NCI-H1048 (cell line): Measurements from ENCODE around the gene FGF22.
"Not testable (repeated sequence)": the region's sequence is repeated elsewhere in the genome, so short reads cannot be mapped to it uniquely, and the experiment has no call there.

Experiments
- DNase-seq: peaks from one replicate; lab custom pipeline; 2025; lab: John Stamatoyannopoulos, UW

The FGF22 gene

GRCh38 chr19:639253-640160, at the start of gene FGF22:
FGF22 (plus strand) TSS chr19:639879; CDS start chr19:639926, 47 bp downstream.
- DNase-seq: peak; percentile 74

GRCh38 chr19:590396-590745, 49.3 kb upstream of the FGF22 start:
- DNase-seq: no peak

- no peak for DNase-seq
Observed at GRCh38 chr19:590750-591098, 49.0 kb upstream of the FGF22 start.

- DNase-seq: peak; percentile 15
Observed at GRCh38 chr19:591099-591958, 48.4 kb upstream of the FGF22 start.

GRCh38 chr19:592101-592500, 47.6 kb upstream of the FGF22 start:
- no peak for DNase-seq

- no peak for DNase-seq
Observed at GRCh38 chr19:593055-593454, 46.6 kb upstream of the FGF22 start.

GRCh38 chr19:593505-593904, 46.2 kb upstream of the FGF22 start:
- no peak for DNase-seq

- DNase-seq: no peak
Observed at GRCh38 chr19:594265-594870, 45.3 kb upstream of the FGF22 start.

GRCh38 chr19:595326-596262, 44.1 kb upstream of the FGF22 start:
- DNase-seq: no peak

GRCh38 chr19:596263-596655, 43.4 kb upstream of the FGF22 start:
- no peak for DNase-seq

- DNase-seq: no peak
Observed at GRCh38 chr19:597406-598315, 42.0 kb upstream of the FGF22 start.

GRCh38 chr19:601310-601709, 38.4 kb upstream of the FGF22 start:
- no peak for DNase-seq

GRCh38 chr19:601790-602189, 37.9 kb upstream of the FGF22 start:
- DNase-seq: no peak

GRCh38 chr19:602391-603301, 37.0 kb upstream of the FGF22 start:
- DNase-seq: no peak

GRCh38 chr19:603302-603639, 36.4 kb upstream of the FGF22 start:
- not testable (repeated sequence) for DNase-seq

- DNase-seq: not testable (repeated sequence)
Observed at GRCh38 chr19:603779-604178, 35.9 kb upstream of the FGF22 start.

- no peak for DNase-seq
Observed at GRCh38 chr19:604355-604754, 35.3 kb upstream of the FGF22 start.

GRCh38 chr19:605061-605971, 34.4 kb upstream of the FGF22 start:
- not testable (repeated sequence) for DNase-seq
